Inflammatory macrophage treated with lipopolysaccharide for 1 hour (primary cell): Measurements from ENCODE around the gene WTIP.
A peak's percentile ranks its signal among the peaks of the same experiment; 100 is the strongest.

ENCODE experiments used
- DNase-seq, 2 donors: peaks; one replicate each; pipeline ENCODE4 v3.0.0-alpha.2; 2020 to 2022

Gene WTIP

DNA sequence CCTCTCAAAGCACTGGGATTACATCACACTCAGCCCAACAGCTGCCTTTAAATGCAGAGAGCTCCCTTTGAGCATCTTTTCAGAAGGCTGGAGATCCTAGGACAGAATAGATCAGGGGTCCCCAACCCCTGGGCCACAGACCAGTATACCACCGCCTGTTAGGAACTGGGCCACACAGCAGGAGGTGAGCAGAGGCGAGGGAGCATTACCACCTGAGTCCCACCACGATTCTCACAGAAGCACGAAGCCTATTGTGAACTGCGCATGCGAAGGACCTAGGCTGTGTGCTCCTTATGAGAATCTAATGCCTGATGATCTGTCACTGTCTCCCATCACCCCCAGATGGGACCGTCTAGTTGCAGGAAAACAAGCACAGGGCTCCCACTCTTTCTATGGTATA lies 2.2 kb upstream of the WTIP start:
- no peak for DNase-seq

DNA sequence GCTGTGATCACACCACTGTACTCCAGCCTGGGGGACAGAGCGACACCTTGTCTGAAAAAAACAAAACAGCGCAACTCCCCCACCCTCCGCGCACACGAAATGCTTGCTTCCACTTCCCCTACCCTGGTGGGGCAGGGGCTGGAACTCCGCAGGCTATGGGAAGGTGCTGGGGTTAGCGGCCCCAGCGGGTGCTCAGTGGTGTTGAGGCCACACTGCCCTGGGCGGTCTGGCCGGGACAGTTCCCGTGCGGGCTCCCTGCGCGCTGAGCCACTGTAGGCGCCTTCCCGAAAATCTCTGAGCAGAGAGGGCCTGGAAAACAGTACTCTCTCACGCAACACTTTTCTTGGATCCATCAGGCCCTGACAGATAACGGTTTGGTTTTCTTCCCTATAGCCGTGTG lies 1.1 kb upstream of the WTIP start:
- DNase-seq, result no peak

DNA sequence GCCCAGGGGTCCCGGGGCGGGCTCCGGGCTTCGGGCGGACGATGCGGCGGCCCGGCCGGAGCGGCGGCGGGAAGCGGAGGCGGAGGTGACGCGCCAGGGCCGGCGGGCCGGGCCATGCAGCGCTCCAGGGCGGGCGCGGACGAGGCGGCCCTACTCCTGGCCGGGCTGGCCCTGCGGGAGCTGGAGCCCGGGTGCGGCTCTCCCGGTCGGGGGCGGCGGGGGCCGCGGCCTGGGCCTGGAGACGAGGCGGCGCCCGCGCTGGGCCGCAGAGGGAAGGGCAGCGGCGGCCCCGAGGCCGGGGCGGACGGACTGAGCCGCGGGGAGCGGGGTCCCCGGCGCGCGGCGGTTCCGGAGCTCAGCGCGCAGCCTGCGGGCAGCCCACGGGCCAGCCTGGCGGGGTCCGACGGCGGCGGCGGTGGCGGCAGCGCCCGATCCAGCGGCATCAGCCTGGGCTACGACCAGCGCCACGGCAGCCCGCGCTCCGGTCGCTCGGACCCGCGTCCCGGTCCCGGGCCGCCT lies 362 bp downstream of the WTIP start:
- peak in 1 of 2 donors; percentile 17 for DNase-seq

DNA sequence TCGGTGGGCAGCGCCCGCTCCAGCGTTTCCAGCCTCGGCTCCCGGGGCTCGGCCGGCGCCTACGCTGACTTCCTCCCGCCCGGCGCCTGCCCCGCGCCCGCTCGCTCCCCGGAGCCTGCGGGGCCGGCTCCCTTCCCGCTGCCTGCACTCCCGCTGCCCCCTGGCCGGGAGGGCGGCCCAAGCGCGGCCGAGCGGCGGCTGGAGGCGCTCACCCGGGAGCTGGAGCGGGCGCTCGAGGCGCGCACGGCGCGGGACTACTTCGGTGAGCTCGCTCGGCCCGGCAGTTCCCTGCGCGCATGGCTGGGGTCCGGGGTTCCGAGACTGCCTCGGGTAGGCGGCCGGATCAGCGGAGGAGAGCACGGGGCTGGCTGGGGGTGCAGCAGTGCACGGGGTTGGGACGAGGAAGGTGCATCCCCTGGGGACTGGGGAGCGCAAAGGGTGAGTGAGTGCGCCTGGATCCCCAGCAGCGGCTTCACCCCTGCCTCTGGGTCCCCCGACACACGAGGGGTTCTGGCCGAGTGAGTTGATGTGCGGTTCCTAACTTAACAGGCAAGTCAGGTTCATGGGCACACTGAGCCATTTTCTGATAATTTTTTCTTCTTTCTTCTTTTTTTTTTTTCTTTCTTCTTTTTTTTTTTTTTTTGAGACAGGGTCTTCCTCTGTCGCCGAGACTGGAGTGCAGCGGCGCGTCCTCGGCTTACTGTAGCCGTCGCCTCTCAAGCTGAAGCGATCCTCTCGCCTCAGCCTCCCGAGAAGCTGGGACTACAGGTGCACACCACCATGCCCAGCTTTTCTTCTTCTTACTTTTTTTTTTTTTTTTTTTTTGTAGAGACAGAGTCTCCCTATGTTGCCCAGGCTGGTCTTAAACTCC lies 1.1 kb downstream of the WTIP start:
- peak in 1 of 2 donors; percentile 5 for DNase-seq

DNA sequence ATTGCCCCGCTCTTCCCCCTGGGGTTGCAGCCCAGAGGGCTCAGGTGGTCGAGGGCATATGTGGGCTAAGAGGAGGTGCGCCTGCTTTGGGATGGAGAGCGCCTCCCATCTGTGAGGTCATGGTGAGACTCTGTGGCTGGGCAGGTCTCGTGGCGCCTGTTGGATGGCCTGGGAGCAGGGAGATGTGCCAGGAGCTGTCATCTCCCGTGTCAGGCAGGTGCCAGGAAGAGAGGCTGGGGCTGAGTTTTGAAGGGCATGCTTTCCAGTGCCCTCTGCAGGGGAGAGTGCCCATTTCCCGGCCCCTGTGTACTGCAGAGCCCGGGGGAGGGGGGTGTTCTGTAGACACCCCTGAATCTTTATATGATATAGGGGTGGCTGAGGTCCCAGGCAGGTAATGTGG lies 2.8 kb downstream of the WTIP start:
- no peak for DNase-seq

DNA sequence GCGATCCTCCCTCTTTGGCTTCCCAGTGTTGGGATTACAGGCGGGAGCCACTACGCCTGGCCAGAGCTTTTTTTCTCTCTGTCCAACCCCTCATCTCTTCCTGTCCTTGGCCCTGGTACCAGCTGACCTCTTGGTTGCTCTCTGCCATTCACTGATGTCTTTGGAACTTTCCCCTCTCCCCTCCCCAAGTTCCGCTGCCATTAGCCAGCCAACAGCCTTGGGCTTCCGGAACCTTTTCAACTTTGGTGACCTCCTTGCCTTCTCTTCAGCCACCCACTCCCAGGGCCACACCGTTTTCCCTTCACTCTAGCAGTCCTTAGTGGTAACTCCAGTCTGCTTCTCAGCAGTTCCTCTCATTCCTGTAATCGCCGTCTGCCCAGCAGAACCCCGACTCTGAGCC lies 4.3 kb downstream of the WTIP start:
- no peak for DNase-seq

DNA sequence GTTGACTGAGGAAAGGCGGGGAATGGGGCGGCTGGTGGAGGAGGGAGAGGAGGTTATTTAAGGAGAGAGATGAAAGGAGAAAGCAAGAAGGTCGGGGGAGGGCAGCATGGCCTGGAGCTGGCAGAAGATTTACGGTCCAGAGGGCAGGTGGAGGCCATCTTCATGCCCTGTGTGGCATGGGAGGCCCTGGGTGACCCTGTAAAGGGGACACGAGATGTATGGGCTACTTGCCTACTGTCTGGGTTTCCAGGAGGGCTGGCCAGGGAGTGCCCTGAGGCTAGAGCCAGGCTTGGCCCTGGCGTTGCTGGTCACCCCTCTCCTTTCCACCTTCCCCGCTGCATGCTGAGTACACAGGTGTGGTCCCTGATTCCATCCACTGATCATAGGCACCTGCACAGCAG lies 6.1 kb downstream of the WTIP start:
- no peak for DNase-seq

DNA sequence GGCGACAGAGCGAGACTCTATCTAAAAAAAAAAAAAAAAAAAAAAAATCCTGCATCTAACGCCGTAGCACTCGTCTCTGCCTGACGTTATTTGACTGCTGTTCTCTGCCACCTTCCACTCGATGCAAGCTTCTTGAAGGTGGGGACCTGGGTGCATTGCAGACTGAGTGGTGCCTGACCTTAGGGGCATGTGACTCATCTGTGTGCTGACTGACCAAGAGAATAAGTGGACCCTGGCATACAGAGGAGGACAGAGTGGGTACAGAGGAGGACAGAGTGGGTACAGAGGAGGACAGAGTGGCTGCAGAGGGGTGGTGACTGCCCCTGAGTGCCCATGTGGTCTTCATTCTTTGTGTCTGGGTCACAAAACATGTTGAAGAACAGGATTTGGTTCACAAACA lies 7.6 kb downstream of the WTIP start:
- no peak for DNase-seq

DNA sequence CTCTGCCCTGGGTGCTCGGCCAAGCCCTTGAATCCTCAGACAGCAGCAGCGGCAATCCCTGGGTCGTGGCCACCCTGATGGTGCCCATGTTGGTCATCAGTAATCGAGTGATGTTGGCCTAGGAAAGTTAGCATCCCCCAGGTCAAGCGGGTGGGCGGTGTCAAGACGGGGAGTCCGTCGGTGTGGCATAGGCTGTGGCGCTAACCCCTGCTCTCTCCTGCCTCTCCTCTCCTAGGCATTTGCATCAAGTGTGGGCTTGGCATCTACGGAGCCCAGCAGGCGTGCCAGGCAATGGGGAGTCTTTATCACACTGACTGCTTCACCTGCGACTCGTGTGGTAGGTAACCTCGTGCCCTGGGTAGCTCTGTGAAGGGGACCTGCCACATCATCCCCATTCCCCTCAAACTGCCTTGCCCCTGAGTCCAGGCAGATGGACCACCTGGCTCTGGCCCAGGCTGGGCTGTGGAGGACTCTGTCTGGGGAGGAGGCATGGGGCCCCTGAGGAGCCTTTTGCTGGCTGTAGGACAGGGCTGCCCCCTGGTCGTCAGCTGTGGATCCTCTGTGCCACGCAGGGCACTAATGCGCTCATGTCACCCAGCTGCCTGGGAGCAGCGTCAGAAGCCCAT lies 8.7 kb downstream of the WTIP start:
- DNase-seq, result no peak

DNA sequence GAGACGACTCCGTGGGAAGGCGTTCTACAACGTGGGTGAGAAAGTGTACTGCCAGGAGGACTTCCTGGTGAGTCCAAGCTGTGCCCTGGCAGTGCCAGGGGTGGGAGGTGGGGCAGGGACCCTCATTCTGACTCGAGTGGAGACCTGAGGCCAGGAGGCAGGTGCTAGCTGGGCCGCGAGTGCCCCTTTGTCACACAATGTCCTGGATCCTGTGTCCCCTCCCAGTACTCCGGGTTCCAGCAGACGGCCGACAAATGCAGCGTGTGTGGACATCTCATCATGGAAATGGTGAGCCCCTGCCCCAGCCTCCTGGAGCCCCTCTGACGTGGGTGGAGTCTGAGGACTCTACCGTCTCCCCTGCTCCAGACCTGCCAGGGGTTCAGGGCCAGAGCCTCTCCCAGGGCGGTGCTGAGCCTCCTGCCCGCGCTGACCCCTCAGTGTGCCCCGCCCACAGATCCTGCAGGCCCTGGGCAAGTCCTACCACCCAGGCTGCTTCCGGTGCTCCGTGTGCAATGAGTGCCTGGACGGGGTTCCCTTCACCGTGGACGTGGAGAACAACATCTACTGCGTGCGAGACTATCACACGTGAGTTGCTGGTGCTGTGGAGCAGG lies 11.6 kb downstream of the WTIP start:
- no peak for DNase-seq

DNA sequence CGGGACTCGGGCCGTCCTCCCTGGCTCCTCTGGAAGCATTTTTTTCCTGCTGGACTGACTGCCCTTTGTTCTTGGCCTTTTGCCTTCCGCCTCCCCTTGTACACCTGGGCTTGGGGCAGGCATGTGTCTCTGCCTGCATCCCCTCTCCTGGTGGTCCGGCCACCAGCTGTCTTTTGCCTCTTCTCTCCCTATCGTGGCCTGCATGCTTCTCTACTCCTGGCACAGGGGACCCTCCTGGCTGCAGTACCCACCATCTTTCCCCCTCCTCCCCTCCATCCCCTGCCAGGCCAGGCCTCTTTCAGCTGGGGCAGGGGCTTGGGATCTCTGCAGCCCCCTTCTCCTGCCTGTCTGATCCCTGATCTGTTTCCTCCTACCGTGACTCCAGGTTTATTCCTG lies 12.1 kb downstream of the WTIP start:
- DNase-seq, result no peak

DNA sequence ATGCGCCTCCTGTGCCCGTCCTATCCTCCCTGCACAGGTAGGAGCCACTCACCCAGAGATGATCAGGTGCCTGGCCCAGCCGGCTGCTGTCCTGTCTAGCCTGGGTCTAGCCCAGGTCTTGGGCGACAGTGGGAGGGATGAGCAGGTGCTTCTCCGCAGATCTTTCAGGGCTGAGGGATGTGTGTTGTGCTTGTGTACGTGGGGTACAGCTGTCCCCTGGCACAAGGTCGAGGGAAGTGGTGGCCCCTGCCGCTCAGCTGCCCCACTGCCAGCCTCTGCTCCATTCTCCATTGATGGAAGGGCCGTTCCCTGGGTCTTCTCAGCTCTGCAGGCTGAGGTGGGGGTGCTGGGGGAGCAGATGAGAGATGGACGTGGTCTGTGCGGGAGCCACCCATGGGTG lies 13.0 kb downstream of the WTIP start:
- DNase-seq, result no peak

DNA sequence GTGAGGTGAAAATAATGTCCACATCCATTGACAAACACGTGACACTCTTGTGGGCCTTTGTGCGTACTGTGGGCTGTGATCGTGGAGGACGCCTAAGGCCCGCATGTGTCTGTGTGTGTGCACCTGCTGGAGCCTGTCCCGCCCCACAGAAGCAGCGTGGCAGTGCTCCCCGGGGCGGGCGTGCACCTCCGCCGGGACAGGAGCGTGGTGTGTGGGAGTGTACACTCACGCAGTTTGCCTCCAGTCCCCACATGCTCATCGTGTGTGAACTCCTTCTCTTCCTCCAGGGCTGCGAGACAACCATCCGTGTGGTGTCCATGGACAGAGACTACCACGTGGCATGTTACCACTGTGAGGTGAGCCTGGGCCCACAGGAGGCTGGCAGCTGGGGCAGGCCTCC lies 13.9 kb downstream of the WTIP start:
- DNase-seq, result no peak

DNA sequence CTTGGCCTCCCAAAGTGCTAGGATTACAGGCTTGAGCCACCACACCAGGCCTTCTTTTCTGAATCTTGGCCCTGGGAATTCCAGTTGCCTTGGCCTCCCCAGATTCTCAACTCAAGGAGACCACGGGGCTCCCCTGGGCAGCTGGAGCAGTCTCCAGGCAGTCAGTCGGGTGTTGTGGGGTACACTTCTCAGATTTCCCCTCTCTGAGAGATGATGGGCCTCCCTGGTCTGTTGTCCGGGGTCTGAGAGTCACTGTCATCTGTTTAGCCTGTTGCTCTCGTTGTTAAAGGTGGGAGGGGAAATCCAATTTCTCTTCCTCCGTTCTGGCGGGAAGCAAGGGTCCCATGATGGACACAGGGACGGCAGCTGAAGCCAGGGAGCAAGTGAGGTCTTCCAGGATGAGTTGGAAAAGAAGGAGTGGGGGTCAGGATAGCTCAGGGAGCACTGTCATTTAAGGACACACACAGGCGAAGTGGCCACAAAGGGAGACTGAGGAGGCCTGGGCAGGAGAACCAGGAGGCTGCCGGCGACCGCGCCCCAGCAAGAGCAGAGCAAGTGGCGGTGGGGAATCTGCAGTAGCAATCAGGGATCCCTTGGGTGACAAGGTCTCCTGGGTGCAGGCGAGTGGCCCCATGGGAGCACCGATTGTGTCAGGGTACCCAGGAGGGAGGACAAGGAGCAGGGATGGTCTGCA lies 15.7 kb downstream of the WTIP start:
- no peak for DNase-seq

DNA sequence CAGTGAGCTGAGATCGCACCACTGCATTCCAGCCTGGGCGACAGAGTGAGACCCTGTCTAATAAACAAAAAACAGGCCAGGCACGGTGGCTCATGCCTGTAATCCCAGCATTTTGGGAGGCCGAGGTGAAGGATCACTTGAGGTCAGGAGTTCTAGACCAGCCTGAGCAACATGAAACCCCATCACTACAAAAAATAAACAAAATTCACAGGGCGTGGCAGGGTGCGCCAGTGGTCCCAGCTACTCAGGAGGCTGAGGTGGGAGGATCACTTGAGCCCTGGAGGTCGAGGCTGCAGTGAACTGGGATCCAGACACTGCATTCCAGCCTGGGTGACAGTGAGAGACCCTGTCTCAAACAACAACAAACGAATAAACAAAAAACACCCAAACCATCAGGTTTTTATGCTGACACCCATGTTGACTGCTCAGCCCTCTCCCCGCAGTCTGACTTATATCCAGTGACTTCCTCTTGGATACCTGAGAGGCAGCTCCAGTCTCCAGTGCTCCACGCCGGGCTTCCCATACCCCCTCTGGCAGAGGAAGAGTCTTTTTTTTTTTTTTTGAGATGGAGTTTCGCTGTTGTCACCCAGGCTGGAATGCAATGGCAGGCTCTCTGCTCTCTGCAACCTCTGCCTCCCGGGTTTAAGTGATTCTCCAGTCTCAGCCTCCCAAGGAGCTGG lies 17.7 kb downstream of the WTIP start:
- no peak for DNase-seq

DNA sequence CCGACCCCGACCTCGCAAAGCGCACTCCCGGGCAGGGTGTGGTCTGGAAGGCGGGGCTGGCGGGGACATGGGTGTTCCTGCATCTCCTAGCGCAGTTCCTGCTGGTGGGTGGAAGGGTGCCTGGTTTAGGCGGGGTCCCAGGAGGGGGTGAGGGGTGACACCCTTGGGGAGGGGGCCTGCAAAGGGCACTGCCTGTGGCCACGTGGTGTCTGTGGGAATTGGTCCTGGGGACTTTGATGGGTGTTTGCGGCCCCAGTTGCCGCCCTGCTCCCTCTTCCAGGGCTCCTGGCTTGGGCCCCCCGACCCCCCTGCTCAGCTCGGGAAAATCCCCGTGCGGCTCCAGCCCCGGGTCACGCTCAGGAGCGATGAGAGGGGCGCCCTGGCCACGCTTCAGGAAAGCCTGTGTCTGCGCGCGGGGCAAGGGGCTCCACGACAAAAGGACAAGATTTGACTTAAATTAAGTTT lies 19.1 kb downstream of the WTIP start:
- no peak for DNase-seq

DNA sequence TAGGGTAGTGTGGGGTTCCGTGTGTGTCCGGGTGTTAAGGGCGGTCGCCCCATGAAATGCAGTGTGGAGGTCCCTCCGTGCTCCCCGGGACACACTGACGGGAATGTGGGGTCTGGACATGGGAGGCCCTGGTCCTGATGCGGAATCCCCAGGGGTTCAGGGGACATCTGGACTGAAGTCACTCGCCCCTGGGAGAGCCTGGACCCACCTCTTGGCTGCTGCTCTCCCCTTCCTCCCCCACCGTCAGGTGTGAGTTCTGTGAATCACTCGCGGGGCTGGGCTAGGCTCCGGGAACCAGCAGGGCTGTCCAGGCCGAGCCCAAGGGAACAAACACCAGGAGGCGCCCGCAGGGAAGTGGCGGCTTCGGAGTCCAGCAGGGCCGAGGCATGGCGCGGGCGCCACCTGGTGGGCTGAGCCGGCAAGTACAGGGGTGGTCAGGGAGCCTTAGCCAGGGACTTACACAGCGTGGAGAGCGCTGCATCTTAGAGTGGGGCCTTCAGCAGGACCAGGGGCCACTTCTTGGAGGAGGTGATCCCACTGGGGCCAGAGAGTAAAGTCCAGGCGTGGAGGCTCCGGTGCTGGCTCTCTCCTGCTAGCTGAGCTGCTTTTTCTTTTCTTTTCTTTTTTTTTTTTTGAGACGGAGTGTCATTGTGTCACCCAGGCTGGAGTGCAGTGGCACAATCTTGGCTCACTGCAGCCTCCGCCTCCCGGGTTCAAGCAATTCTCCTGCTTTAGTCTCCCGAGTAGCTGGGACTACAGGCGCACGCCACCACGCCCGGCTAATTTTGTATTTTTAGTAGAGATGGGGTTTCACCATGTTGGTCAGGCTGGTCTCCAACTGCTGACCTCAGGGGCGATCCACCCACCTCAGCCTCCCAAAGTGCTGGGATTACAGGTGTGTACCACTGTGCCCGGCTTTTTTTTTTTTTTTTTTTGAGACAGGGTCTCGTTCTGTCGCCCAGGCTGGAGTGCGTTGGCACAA lies 20.1 kb downstream of the WTIP start:
- peak; percentile 84 to 99 for DNase-seq

DNA sequence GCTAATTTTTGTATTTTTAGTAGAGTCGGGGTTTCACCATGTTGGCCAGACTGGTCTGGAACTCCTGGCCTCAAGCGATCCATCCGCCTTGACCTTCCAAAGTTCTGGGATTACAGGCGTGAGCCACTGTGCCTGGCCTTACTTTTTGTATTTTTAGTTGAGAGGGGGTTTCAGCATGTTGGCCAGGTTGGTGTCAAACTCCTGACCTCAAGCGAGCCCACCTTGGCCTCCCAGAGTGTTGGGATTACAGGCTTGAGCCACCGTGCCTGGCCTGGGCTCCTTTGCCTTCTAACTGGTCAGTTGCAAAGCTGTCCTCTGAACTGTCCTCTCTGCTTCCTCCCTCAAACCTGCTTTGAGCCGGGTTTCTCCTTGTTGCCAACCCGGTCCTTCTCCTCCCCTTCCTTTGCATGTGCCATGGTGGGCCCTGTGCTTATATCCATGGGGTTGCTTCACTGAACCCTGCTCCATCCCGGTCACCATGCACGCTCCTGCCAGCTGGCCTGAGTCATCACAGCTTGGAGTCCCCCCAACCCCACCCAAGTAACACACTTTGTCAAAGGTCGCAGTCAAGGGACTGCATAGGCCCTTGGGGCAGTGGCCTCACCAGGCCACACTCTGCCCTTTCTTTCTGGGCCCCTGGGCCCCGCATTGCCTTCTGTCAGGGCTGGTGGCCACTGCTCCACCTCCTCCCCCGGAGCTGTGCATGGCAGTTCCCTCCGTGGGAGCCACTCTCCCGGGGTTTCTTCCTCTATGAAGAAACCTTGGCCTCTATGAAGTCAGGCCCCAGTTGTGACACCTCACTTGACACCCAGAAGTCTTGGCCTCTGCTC lies 21.2 kb downstream of the WTIP start:
- peak in 1 of 2 donors; percentile 87 for DNase-seq

DNA sequence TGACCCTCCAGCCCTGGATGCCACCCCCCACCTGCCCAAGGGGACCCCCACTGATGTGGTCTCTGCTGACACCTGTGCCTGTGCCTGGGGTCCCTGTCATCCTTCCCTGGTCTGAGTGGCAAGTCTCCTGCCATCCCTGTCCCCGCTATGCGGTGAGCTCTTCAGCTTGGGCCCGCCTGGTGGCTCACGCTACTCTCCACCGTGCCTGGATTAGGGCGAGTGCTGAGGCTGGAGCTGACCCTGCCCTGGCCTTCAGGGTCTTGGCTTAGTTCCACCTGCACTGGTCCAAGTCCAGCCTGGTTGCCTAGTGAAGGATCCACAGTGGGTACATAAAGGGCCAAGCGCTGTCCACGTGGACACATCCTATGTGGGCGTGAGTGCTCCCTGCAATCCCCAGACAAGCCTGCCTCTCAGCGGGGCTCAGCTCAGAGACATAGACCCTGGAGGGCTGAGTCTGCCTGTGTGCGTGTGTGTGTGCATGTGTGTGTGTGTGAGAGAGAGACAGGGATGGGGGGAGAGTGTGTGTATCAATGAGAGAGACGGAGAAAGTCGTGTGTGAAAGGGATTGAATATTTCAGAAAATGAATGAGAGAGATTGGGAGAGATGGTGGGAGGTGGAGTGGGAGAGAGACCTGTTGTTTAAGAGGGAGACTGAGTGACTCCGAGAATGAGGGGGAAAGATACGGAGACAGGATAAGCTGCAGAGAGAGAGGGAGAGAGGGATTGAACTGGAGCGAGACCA lies 22.1 kb downstream of the WTIP start:
- DNase-seq, result no peak
